GM12878 (cell line): ENCODE measurements around the gene ABCG2. TPM values are rescaled to one million over a fixed set of nuclear protein-coding genes. Genes with fewer than 3 reads are reported as not detected.
"Not testable (repeated sequence)": the region's sequence is repeated elsewhere in the genome, so short reads cannot be mapped to it uniquely, and the experiment has no call there.

ENCODE experiments used
- ATAC-seq: fragments of 200-7000 bp; cut with Tn5 transposase; 3 replicates; pipeline ENCODE4 v1.9.1; 2020; ENCODE audit warnings: mild to moderate bottlenecking, moderate library complexity
- BruUV-seq: library from RNA; stranded (reverse); fragments of 400-500 nt; replicated peaks from 2 replicates; lab custom pipeline; 2021; lab: Mats Ljungman, UMichigan
- CTCF ChIA-PET: fragments of 300-600 bp; sonication (Branson Sonifier 250); formaldehyde crosslinking; extraction: SDS; loops from one replicate; lab custom pipeline; 2021; ENCODE audit warnings: inconsistent platforms; lab: Yijun Ruan, JAX
- POLR2A ChIA-PET: fragments of 350-600 bp; formaldehyde crosslinking; extraction: SDS; loops from one replicate; lab custom pipeline; 2021; ENCODE audit warnings: inconsistent platforms; lab: Charles Lee
- RAD21 ChIA-PET: fragments of 300-600 bp; sonication (Branson Sonifier 250); formaldehyde crosslinking; loops from one replicate; lab custom pipeline; 2023; ENCODE audit warnings: antibody characterized with exemption; ENCODE audit not compliant: unreplicated experiment; lab: Charles Lee
- SMC1A ChIA-PET: fragments of 300-600 bp; sonication (Branson Sonifier 250); formaldehyde crosslinking; loops from one replicate; lab custom pipeline; 2023; ENCODE audit not compliant: unreplicated experiment, uncharacterized antibody; lab: Charles Lee
- DNase-seq: peaks from one replicate; pipeline ENCODE4 v3.0.0-alpha.2; 2011; ENCODE audit warnings: low read depth, low spot score
- FAIRE-seq: peaks from 3 replicates; lab custom pipeline; 2011; peaks lifted over from hg19 to GRCh38; lab: Jason Lieb, UNC
- H2AFZ ChIP-seq: 2 replicates; pipeline ENCODE4 v1.6.0; 2011; ENCODE audit warnings: low read depth, low read length, control low read depth; ENCODE audit not compliant: control insufficient read depth
- H3K27ac ChIP-seq: 2 replicates; pipeline ENCODE4 v1.5.1; 2011; ENCODE audit warnings: control low read depth; ENCODE audit not compliant: control insufficient read depth, insufficient read depth
- H3K27me3 ChIP-seq, 2 experiments: replicated peaks in 1 of 2; 2 replicates each; pipeline versions ENCODE4 v1.6.0 to v1.6.1; 2011; ENCODE audit warnings: low read length in 1 of 2; ENCODE audit not compliant: control insufficient read depth in 2 of 2, insufficient read depth in 2 of 2
- H3K36me3 ChIP-seq, 2 experiments: 2 replicates each; pipeline ENCODE4 v1.5.1; 2011; ENCODE audit warnings: low read length in 1 of 2; ENCODE audit not compliant: control insufficient read depth in 2 of 2, insufficient read depth in 2 of 2
- H3K4me1 ChIP-seq: 2 replicates; pipeline ENCODE4 v1.6.1; 2011; ENCODE audit warnings: mild to moderate bottlenecking, low read length, moderate library complexity, mixed read lengths; ENCODE audit not compliant: control insufficient read depth, insufficient read depth
- H3K4me2 ChIP-seq: 2 replicates; pipeline ENCODE4 v1.6.0; 2011; ENCODE audit warnings: control low read depth; ENCODE audit not compliant: control insufficient read depth, insufficient read depth
- H3K4me3 ChIP-seq: fragments of 200-600 bp; sonication (generic); 2 replicates; pipeline ENCODE4 v1.5.1; 2016
- H3K79me2 ChIP-seq: 2 replicates; pipeline ENCODE4 v1.6.0; 2011; ENCODE audit warnings: low read length; ENCODE audit not compliant: control insufficient read depth, insufficient read depth
- H3K9ac ChIP-seq: 2 replicates; pipeline ENCODE4 v1.8.0; 2011; ENCODE audit warnings: low read length, control low read depth, mixed read lengths; ENCODE audit not compliant: control insufficient read depth, insufficient read depth
- H3K9me3 ChIP-seq: replicated peaks from 3 replicates; pipeline ENCODE4 v1.5.1; 2011; ENCODE audit warnings: mild to moderate bottlenecking, low read length; ENCODE audit not compliant: control insufficient read depth, insufficient read depth
- H4K20me1 ChIP-seq: 2 replicates; pipeline ENCODE4 v1.6.0; 2011; ENCODE audit not compliant: control insufficient read depth, insufficient read depth
- CREM ChIP-seq: IDR thresholded peaks from 2 replicates; pipeline ENCODE4 v1.6.1; 2014; ENCODE audit warnings: antibody characterized with exemption, low read depth
- HSF1 ChIP-seq: fragments of 150-350 bp; IDR thresholded peaks from 2 replicates; pipeline ENCODE4 v1.6.1; 2014; ENCODE audit warnings: mild to moderate bottlenecking, low read depth, low read length
- JUNB ChIP-seq: IDR thresholded peaks from 2 replicates; pipeline ENCODE4 v1.6.1; 2016; ENCODE audit warnings: antibody characterized with exemption, mild to moderate bottlenecking
- MEF2A ChIP-seq: IDR thresholded peaks from 2 replicates; pipeline ENCODE4 v1.6.1; 2011; ENCODE audit warnings: low read depth, mild to moderate bottlenecking, low read length, moderate library complexity; ENCODE audit not compliant: insufficient read depth
- NR2C1 ChIP-seq: fragments of 450-650 bp; IDR thresholded peaks from 2 replicates; pipeline ENCODE4 v1.6.1; 2017; ENCODE audit warnings: antibody characterized with exemption, mild to moderate bottlenecking, moderate library complexity
- RBBP5 ChIP-seq: fragments of 200-600 bp; sonication (generic); conservative IDR thresholded peaks from 2 replicates; pipeline ENCODE4 v1.6.1; 2016
- RELA ChIP-seq: fragments of 450-650 bp; IDR thresholded peaks from 2 replicates; pipeline ENCODE4 v1.8.0; 2014; ENCODE audit warnings: borderline replicate concordance; ENCODE audit not compliant: partially characterized antibody
- SIN3A ChIP-seq: IDR thresholded peaks from 2 replicates; pipeline ENCODE4 v1.6.1; 2012; ENCODE audit warnings: low read depth, low read length, improper control_type of control experiment
- WGBS: methylation state at CpG from one replicate; pipeline ENCODE4 v1.1.6; 2016; ENCODE audit warnings: low lambda C conversion rate; ENCODE audit not compliant: insufficient replicate concordance, insufficient coverage; ENCODE audit errors: missing lambda C conversion rate; 5-methylcytosine and 5-hydroxymethylcytosine counted together
- in situ Hi-C: fragments of 300-500 bp; cut with MboI; formaldehyde crosslinking; loops from 9 replicates; pipeline ENCODE4 v1.14.3; 2018; ENCODE audit warnings: mixed read lengths
- intact Hi-C: fragments of 100-400 bp; cut with micrococcal nuclease; formaldehyde crosslinking; loops from one replicate; pipeline ENCODE4 v1.14.2; 2022; ENCODE audit not compliant: unreplicated experiment
- polyA plus RNA-seq, 11 experiments: library from polyadenylated mRNA; depleted of rRNA in 4 of 11; unstranded in 6 of 11; stranded (reverse) in 5 of 11; fragments of >200 nt; fragmentation: Nextera tagmentation in 4 of 11; fragmentation: Illumina TruSeq in 1 of 11; extraction: Ambion mirVana in 4 of 11; extraction: Trizol in 1 of 11; gene quantifications; 1 replicate in 1 of 11; 2 replicates in 10 of 11; pipeline versions ENCODE4 v1.2.1 to v1.2.3, GENCODE V29; 2011 to 2016; ENCODE audit warnings: inconsistent platforms in 2 of 11, missing spikeins in 2 of 11, low read depth in 1 of 11
- total RNA-seq, 4 experiments: library from RNA; depleted of rRNA in 3 of 4; stranded (reverse); fragments of >200 nt in 3 of 4; fragmentation: Illumina TruSeq in 1 of 4; extraction: Trizol in 1 of 4; gene quantifications; 2 replicates each; pipeline versions ENCODE4 v1.2.1 to v1.2.3, GENCODE V29; 2013 to 2021
- TF ChIP-seq, protein P1 (sequence below): fragments of 450-650 bp; IDR thresholded peaks from 2 replicates; pipeline ENCODE4 v1.6.1; 2017; ENCODE audit warnings: antibody characterized with exemption, mild to moderate bottlenecking, moderate library complexity

ABCG2 gene
- total and polyA plus RNA-seq, 10 of the 15 experiments (the other 5 are each of a cell fraction or from before 2014, with no cell fraction given) = 0.03 to 0.06 (median 0.04) TPM; not detected in 7

DNA sequence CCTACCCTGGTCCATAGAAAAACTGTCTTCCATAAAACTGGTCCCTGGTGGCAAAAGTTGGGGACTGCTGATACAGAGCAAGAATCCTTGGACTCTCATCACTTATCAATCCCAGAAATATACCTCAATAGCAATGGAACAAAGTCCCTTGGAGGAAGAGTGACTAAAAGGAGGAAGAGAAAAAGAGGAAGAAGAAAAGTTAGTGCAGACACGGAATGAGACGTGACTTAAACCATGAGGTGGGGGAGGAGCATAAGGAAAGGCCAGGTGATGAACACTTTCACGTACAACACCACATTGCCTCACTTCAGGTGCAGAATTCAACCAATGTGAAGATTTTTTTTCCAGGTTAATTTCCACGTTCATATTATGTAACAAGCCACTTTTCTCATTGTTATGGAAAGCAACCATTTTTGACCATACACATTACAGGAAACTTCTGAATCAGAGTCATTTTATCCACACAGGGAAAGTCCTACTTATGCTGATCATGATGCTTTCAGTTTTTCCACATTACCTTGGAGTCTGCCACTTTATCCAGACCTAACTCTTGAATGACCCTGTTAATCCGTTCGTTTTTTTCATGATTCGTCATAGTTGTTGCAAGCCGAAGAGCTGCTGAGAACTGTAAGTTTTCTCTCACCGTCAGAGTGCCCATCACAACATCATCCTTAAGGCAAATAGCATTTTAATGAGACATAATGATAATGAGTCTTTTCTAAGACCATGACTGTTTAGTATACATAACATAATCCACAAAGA, 27.7 kb downstream of the ABCG2 start (continued):
- TF ChIP-seq, protein P1, sequence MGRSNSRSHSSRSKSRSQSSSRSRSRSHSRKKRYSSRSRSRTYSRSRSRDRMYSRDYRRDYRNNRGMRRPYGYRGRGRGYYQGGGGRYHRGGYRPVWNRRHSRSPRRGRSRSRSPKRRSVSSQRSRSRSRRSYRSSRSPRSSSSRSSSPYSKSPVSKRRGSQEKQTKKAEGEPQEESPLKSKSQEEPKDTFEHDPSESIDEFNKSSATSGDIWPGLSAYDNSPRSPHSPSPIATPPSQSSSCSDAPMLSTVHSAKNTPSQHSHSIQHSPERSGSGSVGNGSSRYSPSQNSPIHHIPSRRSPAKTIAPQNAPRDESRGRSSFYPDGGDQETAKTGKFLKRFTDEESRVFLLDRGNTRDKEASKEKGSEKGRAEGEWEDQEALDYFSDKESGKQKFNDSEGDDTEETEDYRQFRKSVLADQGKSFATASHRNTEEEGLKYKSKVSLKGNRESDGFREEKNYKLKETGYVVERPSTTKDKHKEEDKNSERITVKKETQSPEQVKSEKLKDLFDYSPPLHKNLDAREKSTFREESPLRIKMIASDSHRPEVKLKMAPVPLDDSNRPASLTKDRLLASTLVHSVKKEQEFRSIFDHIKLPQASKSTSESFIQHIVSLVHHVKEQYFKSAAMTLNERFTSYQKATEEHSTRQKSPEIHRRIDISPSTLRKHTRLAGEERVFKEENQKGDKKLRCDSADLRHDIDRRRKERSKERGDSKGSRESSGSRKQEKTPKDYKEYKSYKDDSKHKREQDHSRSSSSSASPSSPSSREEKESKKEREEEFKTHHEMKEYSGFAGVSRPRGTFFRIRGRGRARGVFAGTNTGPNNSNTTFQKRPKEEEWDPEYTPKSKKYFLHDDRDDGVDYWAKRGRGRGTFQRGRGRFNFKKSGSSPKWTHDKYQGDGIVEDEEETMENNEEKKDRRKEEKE = no peak
- TF ChIP-seq MEF2A = no peak

- no peak overlapping the region for H2AFZ ChIP-seq
- no peaks in the 10 kb centered on the region for H3K36me3 ChIP-seq
- FAIRE-seq (no peak), ATAC-seq (no peak), DNase-seq (no peak)
- H3K4me1 ChIP-seq = no peaks in the 10 kb centered on the region
- no peak overlapping the region for H3K4me2 ChIP-seq
- SMC1A ChIA-PET = interaction anchor here (0.8 kb wide), 1 partner anchor 19 kb away, joined by 4 read pairs; no protein-coding TSS in a partner anchor
- no peak overlapping the region for H3K4me3 ChIP-seq
- no TSS peak for BruUV-seq
- RAD21 ChIA-PET = no interaction called here
- no peak overlapping the region for H3K27ac ChIP-seq
- TF ChIP-seq NR2C1 (no peak), SIN3A (no peak), RBBP5 (no peak), RELA (no peak), JUNB (no peak), CREM (no peak), HSF1 (no peak)
- no peak overlapping the region for H3K9ac ChIP-seq
- H3K79me2 ChIP-seq = no peaks in the 10 kb centered on the region
- no peaks in the 10 kb centered on the region for H3K27me3 ChIP-seq
- in situ Hi-C loops = no loop called here
- CTCF ChIA-PET = no interaction called here
- POLR2A ChIA-PET = no interaction called here
- no peaks in the 10 kb centered on the region for H4K20me1 ChIP-seq
- WGBS = 50% methylated on average over 5 of the region's 5 CpGs
- intact Hi-C loops = no loop called here
- H3K9me3 ChIP-seq = no peaks in the 10 kb centered on the region
Observed at GRCh38 chr4:88130003-88130402, 28.4 kb downstream of the ABCG2 start.

DNA sequence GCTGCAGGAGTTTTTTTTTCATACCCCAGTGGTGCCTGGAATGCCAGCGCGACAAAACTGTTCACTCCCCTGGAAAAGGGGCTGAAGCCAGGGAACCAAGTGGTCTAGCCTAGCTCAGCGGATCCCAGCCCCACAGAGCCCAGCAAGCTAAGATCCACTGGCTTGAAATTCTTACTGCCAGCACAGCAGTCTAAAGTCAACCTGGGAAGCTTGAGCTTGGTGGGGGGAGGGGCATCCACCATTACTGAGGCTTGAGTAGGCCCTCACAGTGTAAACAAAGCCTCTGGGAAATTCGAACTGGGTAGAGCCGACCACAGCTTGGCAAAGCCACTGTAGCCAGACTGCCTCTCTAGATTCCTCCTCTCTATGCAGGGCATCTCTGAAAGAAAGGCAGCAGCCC, 36.2 kb downstream of the ABCG2 start:
- H3K4me2 ChIP-seq, in situ Hi-C loops, H3K9me3 ChIP-seq, H3K27me3 ChIP-seq, H3K9ac ChIP-seq, H3K36me3 ChIP-seq, H3K4me1 ChIP-seq, DNase-seq, SMC1A ChIA-PET, BruUV-seq, H2AFZ ChIP-seq, ATAC-seq, FAIRE-seq, H4K20me1 ChIP-seq, intact Hi-C loops, RAD21 ChIA-PET, H3K27ac ChIP-seq, H3K4me3 ChIP-seq, CTCF ChIA-PET, POLR2A ChIA-PET, H3K79me2 ChIP-seq: not testable (repeated sequence)
- WGBS = 64% methylated on average over 5 of the region's 5 CpGs
